ENCODE measurements around the gene ZFC3H1. TPM values are rescaled to one million over a fixed set of nuclear protein-coding genes. Genes with fewer than 3 reads are reported as not detected.

The ZFC3H1 gene
- polyA plus RNA-seq, 3 donors = 12.5 to 57.0 (median 16.3) TPM

- H3K36me3 Mint-ChIP-seq = peaks cover 27 to 42% of the 10 kb centered on the region in 2 donors
- Histone ChIP-seq H3K27me3 (ENCODE audit: control insufficient read depth in 2 of 2, insufficient read depth in 2 of 2, low read length in 2 of 2) (no peaks in the 10 kb centered on the region), H3K27ac (ENCODE audit: low read depth in 1 of 2, low read length in 2 of 2) (peak overlapping the region in 1 of 2 donors; percentile 22), H3K36me3 (replicated peaks in 1 of 2; ENCODE audit: control insufficient read depth in 1 of 2, insufficient read depth in 2 of 2, low read length in 2 of 2) (peaks cover 47 to 78% of the 10 kb centered on the region in 2 donors), H3K4me2 (replicated peaks; ENCODE audit: extremely low read depth, low read length, poor library complexity, severe bottlenecking) (no peak overlapping the region), H3K9ac (ENCODE audit: insufficient read depth, low read length, poor library complexity, severe bottlenecking) (no peak overlapping the region), H3K9me3 (replicated peaks in 1 of 2; ENCODE audit: control insufficient read depth in 1 of 2, insufficient read depth in 1 of 2, low read length in 2 of 2) (peaks cover 0 to under 1% of the 10 kb centered on the region in 2 donors), H3K4me1 (ENCODE audit: control insufficient read depth in 1 of 2, insufficient read depth in 2 of 2, low read length in 2 of 2) (peaks cover 17 to 38% of the 10 kb centered on the region in 2 donors), H3K4me3 (replicated peaks in 1 of 3; ENCODE audit: low read depth in 2 of 3, low read length in 3 of 3) (no peak overlapping the region), H2AFZ (ENCODE audit: insufficient read depth, low read depth, low read length, poor library complexity, severe bottlenecking) (no peak overlapping the region), H3K79me2 (ENCODE audit: insufficient read depth, low read length) (peaks cover 91% of the 10 kb centered on the region), H4K20me1 (ENCODE audit: insufficient read depth, low read length) (peaks cover 92% of the 10 kb centered on the region)
- peaks cover 0 to under 1% (median 0%) of the 10 kb centered on the region in 7 donors for H3K9me3 Mint-ChIP-seq
- 97% methylated on average over 3 of the region's 4 CpGs for WGBS (ENCODE audit: insufficient coverage)
- TF ChIP-seq CTCF (IDR thresholded peaks at IDR 0.05) = no peak
- peak overlapping the region in 2 of 7 donors; percentile 16 to 56 for H3K27ac Mint-ChIP-seq
- no peak for DNase-seq
- H3K4me1 Mint-ChIP-seq = peaks cover 23% of the 10 kb centered on the region
- H3K4me3 Mint-ChIP-seq = no peak overlapping the region
- H3K27me3 Mint-ChIP-seq (ENCODE audit: low read depth in 3 of 3) = peaks cover 0 to 2% (median 0%) of the 10 kb centered on the region in 3 donors
- intact Hi-C loops (cut with micrococcal nuclease) = loop anchor here in 1 of 2 donors (10.0 kb wide), 1 partner anchor 106 kb away; the partner anchor contains the start of gene RAB21
Measured at GRCh38 chr12:71648537-71648936, 15.1 kb downstream of the ZFC3H1 start.

- Histone ChIP-seq H3K9me3 (replicated peaks in 1 of 2; ENCODE audit: control insufficient read depth in 1 of 2, insufficient read depth in 1 of 2, low read length in 2 of 2) (no peaks in the 10 kb centered on the region), H3K9ac (ENCODE audit: insufficient read depth, low read length, poor library complexity, severe bottlenecking) (no peak overlapping the region), H4K20me1 (ENCODE audit: insufficient read depth, low read length) (peaks cover 92% of the 10 kb centered on the region), H3K79me2 (ENCODE audit: insufficient read depth, low read length) (peaks cover 91% of the 10 kb centered on the region), H3K27me3 (ENCODE audit: control insufficient read depth in 2 of 2, insufficient read depth in 2 of 2, low read length in 2 of 2) (no peaks in the 10 kb centered on the region), H3K36me3 (replicated peaks in 1 of 2; ENCODE audit: control insufficient read depth in 1 of 2, insufficient read depth in 2 of 2, low read length in 2 of 2) (peaks cover 49 to 78% of the 10 kb centered on the region in 2 donors), H2AFZ (ENCODE audit: insufficient read depth, low read depth, low read length, poor library complexity, severe bottlenecking) (no peak overlapping the region), H3K27ac (ENCODE audit: low read depth in 1 of 2, low read length in 2 of 2) (peak overlapping the region in 1 of 2 donors; percentile 68), H3K4me2 (replicated peaks; ENCODE audit: extremely low read depth, low read length, poor library complexity, severe bottlenecking) (no peak overlapping the region), H3K4me3 (replicated peaks in 1 of 3; ENCODE audit: low read depth in 2 of 3, low read length in 3 of 3) (no peak overlapping the region), H3K4me1 (ENCODE audit: control insufficient read depth in 1 of 2, insufficient read depth in 2 of 2, low read length in 2 of 2) (peaks cover 17 to 38% of the 10 kb centered on the region in 2 donors)
- Mint-ChIP-seq H3K27ac (peak overlapping the region in 4 of 7 donors; percentile 15 to 66 (median 36)), H3K4me3 (no peak overlapping the region), H3K27me3 (ENCODE audit: low read depth in 3 of 3) (peaks cover 0 to 2% (median 0%) of the 10 kb centered on the region in 3 donors), H3K9me3 (no peaks in the 10 kb centered on the region), H3K4me1 (peaks cover 23% of the 10 kb centered on the region), H3K36me3 (peaks cover 42 to 61% of the 10 kb centered on the region in 2 donors)
- DNase-seq = no peak
- intact Hi-C loops (cut with micrococcal nuclease) = loop anchor here in 1 of 2 donors (10.0 kb wide), 1 partner anchor 108 kb away; the partner anchor contains the start of gene RAB21
- TF ChIP-seq CTCF (IDR thresholded peaks at IDR 0.05) = no peak
- 100% methylated on average over 3 of the region's 3 CpGs for whole genome bisulfite sequencing (ENCODE audit: insufficient coverage)
Measured at GRCh38 chr12:71646512-71646911, 17.1 kb downstream of the ZFC3H1 start.

Measured in CD14-positive monocyte (primary cell).